Hepatocyte (in vitro differentiated cells): ENCODE data around the gene PICK1. TPM values are rescaled to one million over a fixed set of nuclear protein-coding genes. Genes with fewer than 3 reads are reported as not detected.

Source experiments
- DNase-seq: peaks from one replicate; pipeline ENCODE4 v3.0.0-alpha.2; 2016; ENCODE audit warnings: low spot score
- H2AFZ ChIP-seq: fragments of 200-600 bp; sonication (generic); 2 replicates; pipeline ENCODE4 v1.6.0; 2016; ENCODE audit warnings: antibody characterized with exemption, mild to moderate bottlenecking
- H3K27ac ChIP-seq: fragments of 200-600 bp; sonication (generic); 2 replicates; pipeline ENCODE4 v1.5.1; 2016; ENCODE audit warnings: mild to moderate bottlenecking
- H3K27me3 ChIP-seq: fragments of 200-600 bp; sonication (generic); 2 replicates; pipeline ENCODE4 v1.6.1; 2016
- H3K36me3 ChIP-seq: fragments of 200-600 bp; sonication (generic); replicated peaks from 2 replicates; pipeline ENCODE4 v1.5.1; 2016; ENCODE audit warnings: low read depth; ENCODE audit not compliant: insufficient read depth
- H3K4me1 ChIP-seq: fragments of 200-600 bp; sonication (generic); 2 replicates; pipeline ENCODE4 v1.5.1; 2016; ENCODE audit warnings: mild to moderate bottlenecking, moderate library complexity; ENCODE audit not compliant: insufficient read depth
- H3K4me2 ChIP-seq: fragments of 200-600 bp; sonication (generic); 2 replicates; pipeline ENCODE4 v1.6.0; 2016
- H3K4me3 ChIP-seq: fragments of 200-600 bp; sonication (generic); 2 replicates; pipeline ENCODE4 v1.5.1; 2016; ENCODE audit warnings: mild to moderate bottlenecking
- H3K79me2 ChIP-seq: fragments of 200-600 bp; sonication (generic); 2 replicates; pipeline ENCODE4 v1.6.0; 2017; ENCODE audit warnings: mild to moderate bottlenecking
- H3K9me2 ChIP-seq: fragments of 200-600 bp; sonication (generic); replicated peaks from 2 replicates; pipeline ENCODE4 v1.6.0; 2017; ENCODE audit warnings: mild to moderate bottlenecking; ENCODE audit not compliant: insufficient read depth
- H3K9me3 ChIP-seq: fragments of 200-600 bp; sonication (generic); 2 replicates; pipeline ENCODE4 v1.5.1; 2016; ENCODE audit warnings: low read depth, mild to moderate bottlenecking
- H4K20me1 ChIP-seq: fragments of 200-600 bp; sonication (generic); 2 replicates; pipeline ENCODE4 v1.6.0; 2016; ENCODE audit warnings: mild to moderate bottlenecking; ENCODE audit not compliant: insufficient read depth, poor library complexity, severe bottlenecking
- EZH2 ChIP-seq: fragments of 200-600 bp; sonication (generic); IDR thresholded peaks from 2 replicates; pipeline ENCODE4 v1.6.1; 2016; ENCODE audit warnings: antibody characterized with exemption, mild to moderate bottlenecking, borderline replicate concordance
- EZH2phosphoT487 ChIP-seq: fragments of 200-600 bp; sonication (generic); IDR thresholded peaks from one replicate; pipeline ENCODE4 v1.6.1; 2018; ENCODE audit warnings: antibody characterized with exemption, mild to moderate bottlenecking, low read depth, moderate library complexity; ENCODE audit not compliant: unreplicated experiment, severe bottlenecking
- WGBS: methylation state at CpG from one replicate; pipeline ENCODE4 v1.1.6; 2016; ENCODE audit warnings: low lambda C conversion rate; ENCODE audit errors: missing lambda C conversion rate; 5-methylcytosine and 5-hydroxymethylcytosine counted together
- polyA plus RNA-seq: library from polyadenylated mRNA; unstranded; fragments of >200 nt; fragmentation: Nextera tagmentation; extraction: Ambion mirVana; gene quantifications from 2 replicates; pipeline ENCODE4 v1.2.1, GENCODE V29; 2016
- total RNA-seq: library from RNA; depleted of rRNA; stranded (reverse); fragments of >200 nt; gene quantifications from 2 replicates; pipeline ENCODE4 v1.2.3, GENCODE V29; 2014
- TF ChIP-seq, protein P1 (sequence below): fragments of 200-600 bp; sonication (generic); IDR thresholded peaks from 2 replicates; pipeline ENCODE4 v1.5.1; 2016; ENCODE audit warnings: antibody characterized with exemption, mild to moderate bottlenecking; ENCODE audit not compliant: poor library complexity

Gene PICK1
- total and polyA plus RNA-seq, 2 experiments from 2014 or later = 26.2 to 43.1 TPM

DNA sequence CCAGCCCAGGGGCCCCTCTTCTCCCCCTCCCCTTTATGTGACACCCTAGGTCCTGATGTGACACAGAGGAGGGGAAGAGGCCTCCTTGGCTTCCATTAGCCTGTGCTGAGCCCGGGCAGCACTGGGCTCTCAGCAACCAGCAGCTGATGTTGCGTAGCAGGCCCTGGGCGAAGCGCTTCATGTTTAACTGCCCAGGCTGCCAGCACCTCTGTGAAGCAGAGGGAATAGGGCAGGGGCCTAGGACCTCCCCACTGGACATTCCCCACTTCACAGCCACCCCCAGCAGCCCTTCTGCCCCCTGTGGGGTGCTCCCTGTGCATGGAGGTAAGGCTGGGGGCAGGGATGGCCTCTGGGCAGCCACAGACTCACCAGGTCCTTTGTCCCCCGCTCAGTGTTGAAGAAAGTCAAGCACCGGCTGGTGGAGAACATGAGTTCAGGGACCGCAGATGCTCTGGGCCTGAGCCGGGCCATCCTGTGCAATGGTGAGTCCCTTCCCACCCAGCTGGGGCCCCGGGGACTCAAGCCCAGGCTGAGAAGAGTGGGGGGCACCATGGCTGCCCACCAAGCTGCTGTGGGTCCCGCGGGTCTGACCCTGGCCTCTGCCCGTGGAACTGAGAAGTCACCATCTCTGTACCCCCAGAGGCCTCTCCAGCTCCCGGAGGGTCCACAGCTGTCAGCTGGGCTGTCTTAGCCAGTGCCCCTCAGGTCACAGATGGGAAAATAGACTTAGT lies 11.6 kb downstream of the PICK1 start:
- Histone ChIP-seq H2AFZ (no peak overlapping the region), H4K20me1 (no peaks in the 10 kb centered on the region), H3K79me2 (no peaks in the 10 kb centered on the region), H3K4me1 (peaks cover 8% of the 10 kb centered on the region), H3K36me3 (no peaks in the 10 kb centered on the region), H3K27me3 (no peaks in the 10 kb centered on the region), H3K27ac (peak overlapping the region; percentile 77), H3K9me3 (no peaks in the 10 kb centered on the region), H3K4me2 (peak overlapping the region; percentile 27), H3K9me2 (no peaks in the 10 kb centered on the region), H3K4me3 (no peak overlapping the region)
- TF ChIP-seq EZH2phosphoT487 (no peak), EZH2 (no peak)
- TF ChIP-seq, protein P1, sequence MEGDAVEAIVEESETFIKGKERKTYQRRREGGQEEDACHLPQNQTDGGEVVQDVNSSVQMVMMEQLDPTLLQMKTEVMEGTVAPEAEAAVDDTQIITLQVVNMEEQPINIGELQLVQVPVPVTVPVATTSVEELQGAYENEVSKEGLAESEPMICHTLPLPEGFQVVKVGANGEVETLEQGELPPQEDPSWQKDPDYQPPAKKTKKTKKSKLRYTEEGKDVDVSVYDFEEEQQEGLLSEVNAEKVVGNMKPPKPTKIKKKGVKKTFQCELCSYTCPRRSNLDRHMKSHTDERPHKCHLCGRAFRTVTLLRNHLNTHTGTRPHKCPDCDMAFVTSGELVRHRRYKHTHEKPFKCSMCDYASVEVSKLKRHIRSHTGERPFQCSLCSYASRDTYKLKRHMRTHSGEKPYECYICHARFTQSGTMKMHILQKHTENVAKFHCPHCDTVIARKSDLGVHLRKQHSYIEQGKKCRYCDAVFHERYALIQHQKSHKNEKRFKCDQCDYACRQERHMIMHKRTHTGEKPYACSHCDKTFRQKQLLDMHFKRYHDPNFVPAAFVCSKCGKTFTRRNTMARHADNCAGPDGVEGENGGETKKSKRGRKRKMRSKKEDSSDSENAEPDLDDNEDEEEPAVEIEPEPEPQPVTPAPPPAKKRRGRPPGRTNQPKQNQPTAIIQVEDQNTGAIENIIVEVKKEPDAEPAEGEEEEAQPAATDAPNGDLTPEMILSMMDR = no peak
- WGBS = 96% methylated on average over 13 of the region's 13 CpGs
- DNase-seq = no peak

DNA sequence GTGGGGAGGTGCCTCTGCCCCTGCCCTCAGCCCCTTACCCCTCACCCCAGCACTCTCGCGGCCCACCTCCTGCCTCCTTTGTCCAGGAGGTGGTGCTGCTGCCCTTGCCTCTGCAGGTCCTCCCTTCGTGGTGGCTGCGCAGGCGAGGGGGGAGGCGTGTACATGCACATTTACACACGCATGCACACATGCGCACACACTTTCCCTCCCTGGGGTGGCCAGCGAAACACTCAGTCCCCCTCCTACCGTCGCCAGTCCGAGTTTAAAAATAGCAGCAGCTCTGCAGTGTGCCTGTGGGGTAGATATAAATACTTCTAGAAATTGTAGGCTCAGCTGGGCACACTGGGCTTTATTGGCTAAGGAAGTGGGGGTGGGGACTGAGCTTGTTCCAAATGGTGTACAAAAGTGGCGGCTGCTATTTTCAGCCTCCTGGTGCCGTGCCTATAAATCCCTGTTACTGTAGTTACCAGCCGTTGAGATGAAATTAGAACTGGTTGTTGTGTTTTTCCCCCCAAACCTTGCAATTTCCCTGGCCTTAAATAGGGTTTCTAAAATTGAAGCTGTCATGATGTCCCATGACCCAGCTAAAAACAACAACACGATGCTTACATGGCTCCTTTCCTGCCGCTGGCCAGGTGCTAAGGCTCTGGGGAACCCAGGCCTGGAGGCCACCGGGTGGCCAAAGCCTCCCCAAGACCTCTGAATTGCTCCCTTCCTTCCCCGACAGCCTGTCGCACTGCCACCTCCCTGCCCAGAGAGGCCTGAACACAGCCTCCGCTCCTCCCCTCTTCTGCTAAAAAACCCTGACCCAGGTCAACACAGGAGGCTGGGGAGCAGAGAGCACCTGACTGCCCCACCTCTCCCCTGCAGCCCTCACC lies 12.4 kb downstream of the PICK1 start:
- Histone ChIP-seq H3K79me2 (no peaks in the 10 kb centered on the region), H4K20me1 (no peaks in the 10 kb centered on the region), H3K9me2 (no peaks in the 10 kb centered on the region), H3K4me3 (no peak overlapping the region), H3K36me3 (no peaks in the 10 kb centered on the region), H2AFZ (no peak overlapping the region), H3K9me3 (no peaks in the 10 kb centered on the region), H3K4me2 (peak overlapping the region; percentile 27), H3K27me3 (no peaks in the 10 kb centered on the region), H3K27ac (peak overlapping the region; percentile 83), H3K4me1 (peaks cover 8% of the 10 kb centered on the region)
- peak; percentile 62 for DNase-seq
- TF ChIP-seq EZH2 (no peak), EZH2phosphoT487 (no peak)
- TF ChIP-seq, protein P1 = peak; percentile 52
- 72% methylated on average over 21 of the region's 21 CpGs for WGBS

DNA sequence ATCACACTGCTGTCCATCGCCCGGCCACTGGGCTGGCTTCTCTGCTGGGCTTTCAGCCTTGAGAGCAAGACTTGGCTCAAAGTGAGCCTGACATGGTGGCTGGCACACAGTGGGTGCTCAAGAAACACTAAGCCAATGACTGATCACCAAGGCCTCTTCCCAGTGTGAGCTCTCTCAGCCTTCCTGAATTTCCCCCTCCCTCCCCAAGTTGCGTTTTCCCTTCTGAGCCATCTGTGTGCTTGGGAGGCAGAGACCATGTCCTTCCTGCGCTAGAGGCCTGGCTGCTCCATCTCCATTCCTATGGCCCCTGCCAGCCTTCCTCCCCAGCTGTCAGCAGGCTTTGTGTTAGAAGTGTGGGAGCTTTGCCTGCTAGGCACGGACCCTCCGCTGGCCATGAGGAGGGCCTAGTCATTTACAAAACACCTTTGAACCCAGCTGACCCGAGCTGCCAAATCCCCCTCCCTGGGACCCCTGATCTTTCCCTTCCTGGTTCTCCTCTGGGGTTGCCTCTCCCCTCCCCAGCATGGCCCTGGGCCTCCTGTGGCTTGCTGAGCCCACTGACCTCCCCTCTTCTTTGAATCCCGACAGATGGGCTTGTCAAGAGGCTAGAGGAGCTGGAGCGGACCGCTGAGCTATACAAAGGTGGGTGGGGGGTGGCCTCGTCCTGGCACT lies 13.2 kb downstream of the PICK1 start:
- Histone ChIP-seq H3K4me2 (no peak overlapping the region), H3K9me2 (no peaks in the 10 kb centered on the region), H3K27ac (peak overlapping the region; percentile 83), H2AFZ (no peak overlapping the region), H4K20me1 (no peaks in the 10 kb centered on the region), H3K9me3 (no peaks in the 10 kb centered on the region), H3K4me3 (no peak overlapping the region), H3K79me2 (no peaks in the 10 kb centered on the region), H3K27me3 (no peaks in the 10 kb centered on the region), H3K36me3 (no peaks in the 10 kb centered on the region), H3K4me1 (peaks cover 8% of the 10 kb centered on the region)
- WGBS = 93% methylated on average over 11 of the region's 11 CpGs
- no peak for DNase-seq
- TF ChIP-seq, protein P1 = no peak
- TF ChIP-seq EZH2phosphoT487 = no peak
- no peak for TF ChIP-seq EZH2
